ENCODE results near the gene IL4R.

The IL4R gene

GRCh38 chr16:27291722-27292240 is 22.0 kb upstream of the IL4R start:
- H3K4me3 ChIP-seq (ENCODE audit: low read depth, low read length): no peak overlapping the region
- TF ChIP-seq POLR2A (IDR thresholded peaks at IDR 0.05; ENCODE audit: extremely low read depth, insufficient read length): no peak
- TF ChIP-seq, protein P1, sequence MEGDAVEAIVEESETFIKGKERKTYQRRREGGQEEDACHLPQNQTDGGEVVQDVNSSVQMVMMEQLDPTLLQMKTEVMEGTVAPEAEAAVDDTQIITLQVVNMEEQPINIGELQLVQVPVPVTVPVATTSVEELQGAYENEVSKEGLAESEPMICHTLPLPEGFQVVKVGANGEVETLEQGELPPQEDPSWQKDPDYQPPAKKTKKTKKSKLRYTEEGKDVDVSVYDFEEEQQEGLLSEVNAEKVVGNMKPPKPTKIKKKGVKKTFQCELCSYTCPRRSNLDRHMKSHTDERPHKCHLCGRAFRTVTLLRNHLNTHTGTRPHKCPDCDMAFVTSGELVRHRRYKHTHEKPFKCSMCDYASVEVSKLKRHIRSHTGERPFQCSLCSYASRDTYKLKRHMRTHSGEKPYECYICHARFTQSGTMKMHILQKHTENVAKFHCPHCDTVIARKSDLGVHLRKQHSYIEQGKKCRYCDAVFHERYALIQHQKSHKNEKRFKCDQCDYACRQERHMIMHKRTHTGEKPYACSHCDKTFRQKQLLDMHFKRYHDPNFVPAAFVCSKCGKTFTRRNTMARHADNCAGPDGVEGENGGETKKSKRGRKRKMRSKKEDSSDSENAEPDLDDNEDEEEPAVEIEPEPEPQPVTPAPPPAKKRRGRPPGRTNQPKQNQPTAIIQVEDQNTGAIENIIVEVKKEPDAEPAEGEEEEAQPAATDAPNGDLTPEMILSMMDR (IDR thresholded peaks at IDR 0.05; ENCODE audit: low read depth, low read length): no peak
- TF ChIP-seq MYC (IDR thresholded peaks at IDR 0.05; ENCODE audit: low read depth, low read length): no peak
- no peak for TF ChIP-seq MAX (IDR thresholded peaks at IDR 0.05; ENCODE audit: low read depth, low read length)
- DNase-seq (ENCODE audit: low read depth): no peak

DNA sequence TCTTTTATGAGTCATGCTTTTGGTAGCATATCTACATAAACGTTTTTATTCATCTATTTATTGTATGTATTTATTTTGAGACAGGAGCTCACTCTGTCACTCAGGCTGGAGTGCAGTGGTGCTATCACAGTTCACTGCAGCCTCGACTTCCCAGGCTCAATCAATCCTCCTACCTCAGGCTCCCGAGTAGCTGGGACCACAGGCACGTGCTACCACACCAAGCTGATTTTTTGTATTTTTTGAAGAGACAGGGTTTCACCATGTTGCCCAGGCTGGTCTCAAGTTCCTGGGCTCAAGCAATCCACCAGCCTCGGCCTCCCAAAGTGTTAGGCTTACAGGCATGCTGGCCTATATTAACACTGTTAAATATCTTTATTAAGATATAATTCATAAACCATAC is 20.4 kb upstream of the IL4R start:
- TF ChIP-seq, protein P1 (IDR thresholded peaks at IDR 0.05; ENCODE audit: low read depth, low read length): no peak
- TF ChIP-seq MAX (IDR thresholded peaks at IDR 0.05; ENCODE audit: low read depth, low read length): no peak
- TF ChIP-seq POLR2A (IDR thresholded peaks at IDR 0.05; ENCODE audit: extremely low read depth, insufficient read length): no peak
- TF ChIP-seq MYC (IDR thresholded peaks at IDR 0.05; ENCODE audit: low read depth, low read length): no peak
- no peak overlapping the region for H3K4me3 ChIP-seq (ENCODE audit: low read depth, low read length)
- DNase-seq (ENCODE audit: low read depth): no peak

DNA sequence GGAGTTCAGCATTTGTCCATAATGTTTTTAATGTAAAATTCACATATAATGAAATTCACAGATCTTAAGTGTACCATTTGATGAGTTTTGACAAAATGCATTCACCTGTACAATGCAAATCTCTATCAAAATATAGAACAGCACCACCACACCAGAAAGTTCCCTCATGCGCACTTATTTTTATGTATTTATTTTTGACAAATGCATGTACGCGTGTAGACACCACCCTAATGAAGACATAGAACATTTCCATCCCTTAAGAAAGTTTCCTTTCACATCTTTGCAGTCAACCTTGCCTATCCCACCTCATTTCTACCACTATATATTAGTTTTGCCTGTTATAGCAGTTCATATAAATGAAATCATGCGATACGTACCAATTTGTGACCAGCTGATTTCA is 15.6 kb upstream of the IL4R start:
- TF ChIP-seq POLR2A (IDR thresholded peaks at IDR 0.05; ENCODE audit: extremely low read depth, insufficient read length): no peak
- no peak for TF ChIP-seq MAX (IDR thresholded peaks at IDR 0.05; ENCODE audit: low read depth, low read length)
- TF ChIP-seq, protein P1 (IDR thresholded peaks at IDR 0.05; ENCODE audit: low read depth, low read length): no peak
- no peak for TF ChIP-seq MYC (IDR thresholded peaks at IDR 0.05; ENCODE audit: low read depth, low read length)
- DNase-seq (ENCODE audit: low read depth): no peak
- H3K4me3 ChIP-seq (ENCODE audit: low read depth, low read length): no peak overlapping the region

GRCh38 chr16:27301236-27301861 is 12.4 kb upstream of the IL4R start:
- DNase-seq (ENCODE audit: low read depth): no peak
- TF ChIP-seq, protein P1 (IDR thresholded peaks at IDR 0.05; ENCODE audit: low read depth, low read length): no peak
- TF ChIP-seq MYC (IDR thresholded peaks at IDR 0.05; ENCODE audit: low read depth, low read length) (no peak), MAX (IDR thresholded peaks at IDR 0.05; ENCODE audit: low read depth, low read length) (no peak), POLR2A (IDR thresholded peaks at IDR 0.05; ENCODE audit: extremely low read depth, insufficient read length) (no peak)
- no peak overlapping the region for H3K4me3 ChIP-seq (ENCODE audit: low read depth, low read length)

- H3K4me3 ChIP-seq (ENCODE audit: low read depth, low read length): no peak overlapping the region
- no peak for DNase-seq (ENCODE audit: low read depth)
- TF ChIP-seq, protein P1 (IDR thresholded peaks at IDR 0.05; ENCODE audit: low read depth, low read length): no peak
- no peak for TF ChIP-seq MAX (IDR thresholded peaks at IDR 0.05; ENCODE audit: low read depth, low read length)
- TF ChIP-seq MYC (IDR thresholded peaks at IDR 0.05; ENCODE audit: low read depth, low read length): no peak
- TF ChIP-seq POLR2A (IDR thresholded peaks at IDR 0.05; ENCODE audit: extremely low read depth, insufficient read length): no peak
Observed at GRCh38 chr16:27302126-27302525, 11.6 kb upstream of the IL4R start.
